H9 (cell line): ENCODE measurements around the gene SLC25A42. TPM values are rescaled to one million over a fixed set of nuclear protein-coding genes. Genes with fewer than 3 reads are reported as not detected.

Experiments used
- DNase-seq: peaks from one replicate; pipeline ENCODE4 v3.0.0-alpha.2; 2017
- H2AFZ ChIP-seq: one replicate; pipeline ENCODE4 v1.6.1; 2013; ENCODE audit warnings: mild to moderate bottlenecking, low read length, control low read depth, moderate library complexity
- H2AK5ac ChIP-seq: 2 replicates; pipeline ENCODE4 v1.6.1; 2013; ENCODE audit warnings: low read length, control low read depth, mixed read lengths; ENCODE audit not compliant: insufficient read length
- H2BK120ac ChIP-seq: one replicate; pipeline ENCODE4 v1.6.1; 2013; ENCODE audit warnings: low read depth, mild to moderate bottlenecking, low read length, control low read depth, inconsistent platforms; ENCODE audit not compliant: poor library complexity, severe bottlenecking
- H2BK12ac ChIP-seq: 2 replicates; pipeline ENCODE4 v1.6.1; 2013; ENCODE audit warnings: low read length, control low read depth, mixed read lengths, low read depth; ENCODE audit not compliant: insufficient read length
- H2BK15ac ChIP-seq: 2 replicates; pipeline ENCODE4 v1.6.1; 2013; ENCODE audit warnings: low read depth, low read length, control low read depth
- H2BK20ac ChIP-seq: one replicate; pipeline ENCODE4 v1.6.1; 2013; ENCODE audit warnings: low read depth, mild to moderate bottlenecking, low read length, control low read depth, inconsistent platforms; ENCODE audit not compliant: poor library complexity, severe bottlenecking
- H2BK5ac ChIP-seq: 2 replicates; pipeline ENCODE4 v1.6.1; 2013; ENCODE audit warnings: low read length, control low read depth, mixed read lengths; ENCODE audit not compliant: insufficient read length
- H3K14ac ChIP-seq: 2 replicates; pipeline ENCODE4 v1.6.1; 2013; ENCODE audit warnings: low read length, control low read depth; ENCODE audit not compliant: insufficient read depth
- H3K18ac ChIP-seq: 2 replicates; pipeline ENCODE4 v1.6.1; 2013; ENCODE audit warnings: low read depth, mild to moderate bottlenecking, mixed read lengths, low read length, control low read depth; ENCODE audit not compliant: insufficient read length
- H3K23ac ChIP-seq: 2 replicates; pipeline ENCODE4 v1.6.1; 2013; ENCODE audit warnings: low read length, control low read depth, mixed read lengths, low read depth; ENCODE audit not compliant: insufficient read length
- H3K23me2 ChIP-seq: 2 replicates; pipeline ENCODE4 v1.6.1; 2013; ENCODE audit warnings: low read depth, mild to moderate bottlenecking, mixed read lengths, low read length, control low read depth; ENCODE audit not compliant: insufficient read length, poor library complexity, severe bottlenecking
- H3K27ac ChIP-seq: 2 replicates; pipeline ENCODE4 v1.5.1; 2013; ENCODE audit warnings: low read length, control low read depth, mixed read lengths, low read depth; ENCODE audit not compliant: insufficient read length
- H3K27me3 ChIP-seq: 2 replicates; pipeline ENCODE4 v1.6.1; 2013; ENCODE audit warnings: low read length, control low read depth, inconsistent platforms; ENCODE audit not compliant: insufficient read depth
- H3K4ac ChIP-seq: 2 replicates; pipeline ENCODE4 v1.6.1; 2013; ENCODE audit warnings: low read depth, mild to moderate bottlenecking, control low read depth, inconsistent platforms, low read length, moderate library complexity
- H3K4me1 ChIP-seq: 2 replicates; pipeline ENCODE4 v1.6.1; 2013; ENCODE audit warnings: low read length, control low read depth, inconsistent platforms; ENCODE audit not compliant: insufficient read depth
- H3K4me2 ChIP-seq: 2 replicates; pipeline ENCODE4 v1.6.1; 2013; ENCODE audit warnings: low read length, control low read depth, mixed read lengths; ENCODE audit not compliant: insufficient read length, insufficient read depth
- H3K56ac ChIP-seq: 2 replicates; pipeline ENCODE4 v1.6.1; 2013; ENCODE audit warnings: low read depth, mild to moderate bottlenecking, mixed read lengths, low read length, control low read depth; ENCODE audit not compliant: insufficient read length
- H3K79me1 ChIP-seq: 2 replicates; pipeline ENCODE4 v1.6.1; 2013; ENCODE audit warnings: low read depth, mild to moderate bottlenecking, moderate library complexity, low read length, control low read depth, inconsistent platforms; ENCODE audit not compliant: insufficient read depth, poor library complexity, severe bottlenecking
- H3K79me2 ChIP-seq: 2 replicates; pipeline ENCODE4 v1.6.1; 2013; ENCODE audit warnings: low read length, control low read depth, inconsistent platforms; ENCODE audit not compliant: insufficient read depth
- H3K9ac ChIP-seq: 2 replicates; pipeline ENCODE4 v1.6.1; 2013; ENCODE audit warnings: low read length, control low read depth, mixed read lengths; ENCODE audit not compliant: insufficient read length; ENCODE audit errors: extremely low read depth
- H3K9me3 ChIP-seq: one replicate; pipeline ENCODE4 v1.6.1; 2013; ENCODE audit warnings: low read depth, low read length, inconsistent platforms; ENCODE audit not compliant: control insufficient read depth
- H3T11ph ChIP-seq: one replicate; pipeline ENCODE4 v1.6.1; 2013; ENCODE audit warnings: mild to moderate bottlenecking, low read length, control low read depth, inconsistent platforms
- H4K20me1 ChIP-seq: one replicate; pipeline ENCODE4 v1.6.1; 2013; ENCODE audit not compliant: control insufficient read depth, insufficient read length, insufficient read depth
- H4K5ac ChIP-seq: 2 replicates; pipeline ENCODE4 v1.6.1; 2013; ENCODE audit warnings: low read depth, mild to moderate bottlenecking, mixed read lengths, low read length, control low read depth; ENCODE audit not compliant: insufficient read length
- H4K8ac ChIP-seq: replicated peaks from 2 replicates; pipeline ENCODE4 v1.6.1; 2013; ENCODE audit warnings: low read length, control low read depth, mixed read lengths, low read depth; ENCODE audit not compliant: insufficient read length
- H4K91ac ChIP-seq: 2 replicates; pipeline ENCODE4 v1.6.1; 2013; ENCODE audit warnings: low read depth, mild to moderate bottlenecking, moderate library complexity, mixed read lengths, low read length, control low read depth; ENCODE audit not compliant: insufficient read length
- H3K27ac Mint-ChIP-seq, 3 experiments: 2 replicates in 2 of 3; 3 replicates in 1 of 3; pipeline ENCODE4 v1.8.0; 2020 to 2021; ENCODE audit warnings: mixed read lengths in 3 of 3, mild to moderate bottlenecking in 1 of 3, moderate library complexity in 1 of 3
- H3K27me3 Mint-ChIP-seq: 2 replicates; pipeline ENCODE4 v1.8.0; 2021; ENCODE audit warnings: low read depth, mild to moderate bottlenecking, moderate library complexity, mixed read lengths
- H3K36me3 Mint-ChIP-seq, 3 experiments: 2 replicates in 2 of 3; 3 replicates in 1 of 3; pipeline ENCODE4 v1.8.0; 2020 to 2021; ENCODE audit warnings: low read depth in 3 of 3, mixed read lengths in 3 of 3; ENCODE audit not compliant: insufficient read depth in 1 of 3
- H3K4me1 Mint-ChIP-seq, 2 experiments: 2 replicates each; pipeline ENCODE4 v1.8.0; 2020; ENCODE audit warnings: mixed read lengths in 2 of 2
- H3K4me3 Mint-ChIP-seq, 2 experiments: 2 replicates in 1 of 2; 3 replicates in 1 of 2; pipeline ENCODE4 v1.8.0; 2020 to 2021; ENCODE audit warnings: mild to moderate bottlenecking in 2 of 2, mixed read lengths in 2 of 2, moderate library complexity in 1 of 2
- H3K9me3 Mint-ChIP-seq, 2 experiments: 2 replicates in 1 of 2; 3 replicates in 1 of 2; pipeline ENCODE4 v1.8.0; 2020; ENCODE audit warnings: mild to moderate bottlenecking in 2 of 2, mixed read lengths in 2 of 2, moderate library complexity in 1 of 2
- WGBS: extraction: QIAGEN DNeasy Blood & Tissue Kit; methylation state at CpG from one replicate; pipeline ENCODE4 v1.1.7; 2013; ENCODE audit warnings: missing lambda C conversion rate, low lambda C conversion rate, mixed read lengths; ENCODE audit not compliant: insufficient read length; ENCODE audit errors: extremely low coverage; 5-methylcytosine and 5-hydroxymethylcytosine counted together
- total RNA-seq: library from RNA; stranded (reverse); gene quantifications from 2 replicates; pipeline ENCODE4 v1.2.1, GENCODE V29; 2021
- TF ChIP-seq, protein P1 (sequence below): fragments of 200-600 bp; sonication (generic); conservative IDR thresholded peaks from 3 replicates; pipeline ENCODE4 v1.8.0; 2021; ENCODE audit warnings: antibody characterized with exemption, mild to moderate bottlenecking

The SLC25A42 gene
- total RNA-seq, 1 experiment from 2014 or later, result 3.6 TPM

DNA sequence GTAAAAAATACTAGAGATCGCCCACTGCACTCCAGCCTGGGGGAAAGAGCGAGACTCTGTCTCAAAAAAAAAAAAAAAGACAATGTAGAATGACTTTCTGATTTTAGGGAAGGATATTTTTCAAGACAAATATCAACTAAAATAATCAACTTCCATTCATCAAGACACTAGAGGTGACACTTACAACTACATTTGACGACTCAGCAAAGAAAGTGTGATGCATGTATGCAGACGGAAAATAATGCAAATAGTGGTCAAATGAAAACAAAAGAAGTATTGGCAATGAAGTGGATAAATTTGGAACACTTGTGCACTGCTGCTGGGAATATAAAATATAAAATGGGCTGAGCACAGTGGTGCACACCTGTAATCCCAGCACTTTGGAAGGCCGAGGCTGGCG lies 62.3 kb downstream of the SLC25A42 start:
- WGBS, result no CpG with 5 or more reads among the region's 6 CpGs
- Mint-ChIP-seq H3K4me1 (peaks cover 0 to 2% of the 10 kb centered on the region in 2 experiments; a peak in 1 of 4 replicates), H3K4me3 (no peak overlapping the region), H3K36me3 (peaks cover 30 to 44% (median 42%) of the 10 kb centered on the region in 3 experiments), H3K9me3 (peaks cover 9 to 15% of the 10 kb centered on the region in 2 experiments), H3K27ac (no peak overlapping the region), H3K27me3 (no peaks in the 10 kb centered on the region)
- TF ChIP-seq, protein P1, sequence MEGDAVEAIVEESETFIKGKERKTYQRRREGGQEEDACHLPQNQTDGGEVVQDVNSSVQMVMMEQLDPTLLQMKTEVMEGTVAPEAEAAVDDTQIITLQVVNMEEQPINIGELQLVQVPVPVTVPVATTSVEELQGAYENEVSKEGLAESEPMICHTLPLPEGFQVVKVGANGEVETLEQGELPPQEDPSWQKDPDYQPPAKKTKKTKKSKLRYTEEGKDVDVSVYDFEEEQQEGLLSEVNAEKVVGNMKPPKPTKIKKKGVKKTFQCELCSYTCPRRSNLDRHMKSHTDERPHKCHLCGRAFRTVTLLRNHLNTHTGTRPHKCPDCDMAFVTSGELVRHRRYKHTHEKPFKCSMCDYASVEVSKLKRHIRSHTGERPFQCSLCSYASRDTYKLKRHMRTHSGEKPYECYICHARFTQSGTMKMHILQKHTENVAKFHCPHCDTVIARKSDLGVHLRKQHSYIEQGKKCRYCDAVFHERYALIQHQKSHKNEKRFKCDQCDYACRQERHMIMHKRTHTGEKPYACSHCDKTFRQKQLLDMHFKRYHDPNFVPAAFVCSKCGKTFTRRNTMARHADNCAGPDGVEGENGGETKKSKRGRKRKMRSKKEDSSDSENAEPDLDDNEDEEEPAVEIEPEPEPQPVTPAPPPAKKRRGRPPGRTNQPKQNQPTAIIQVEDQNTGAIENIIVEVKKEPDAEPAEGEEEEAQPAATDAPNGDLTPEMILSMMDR, result no peak
- Histone ChIP-seq H2BK120ac (no peak overlapping the region), H3K18ac (no peak overlapping the region), H2BK5ac (no peak overlapping the region), H3K14ac (no peak overlapping the region), H3K79me1 (no peaks in the 10 kb centered on the region), H4K5ac (no peak overlapping the region), H3K27me3 (no peaks in the 10 kb centered on the region), H3K56ac (no peak overlapping the region), H3K79me2 (no peaks in the 10 kb centered on the region), H4K91ac (no peak overlapping the region), H3K23me2 (no peaks in the 10 kb centered on the region), H4K20me1 (no peaks in the 10 kb centered on the region), H2AFZ (no peak overlapping the region), H2BK20ac (no peak overlapping the region), H3K4ac (no peak overlapping the region), H3K4me1 (no peaks in the 10 kb centered on the region), H3K9ac (no peak overlapping the region), H3K23ac (no peak overlapping the region), H2BK15ac (no peak overlapping the region), H3K4me2 (no peak overlapping the region), H4K8ac (no peak overlapping the region), H3T11ph (no peak overlapping the region), H3K9me3 (no peaks in the 10 kb centered on the region), H2AK5ac (no peak overlapping the region), H2BK12ac (no peak overlapping the region), H3K27ac (no peak overlapping the region)
- DNase-seq, result no peak
